Measurements from ENCODE around the gene LTBP4. TPM values are rescaled to one million over a fixed set of nuclear protein-coding genes. Genes with fewer than 3 reads are reported as not detected.
"Not testable (repeated sequence)": the region's sequence is repeated elsewhere in the genome, so short reads cannot be mapped to it uniquely, and the experiment has no call there.

The LTBP4 gene
- total RNA-seq, 2 donors from 2014 or later: 198 to 230 TPM

DNA sequence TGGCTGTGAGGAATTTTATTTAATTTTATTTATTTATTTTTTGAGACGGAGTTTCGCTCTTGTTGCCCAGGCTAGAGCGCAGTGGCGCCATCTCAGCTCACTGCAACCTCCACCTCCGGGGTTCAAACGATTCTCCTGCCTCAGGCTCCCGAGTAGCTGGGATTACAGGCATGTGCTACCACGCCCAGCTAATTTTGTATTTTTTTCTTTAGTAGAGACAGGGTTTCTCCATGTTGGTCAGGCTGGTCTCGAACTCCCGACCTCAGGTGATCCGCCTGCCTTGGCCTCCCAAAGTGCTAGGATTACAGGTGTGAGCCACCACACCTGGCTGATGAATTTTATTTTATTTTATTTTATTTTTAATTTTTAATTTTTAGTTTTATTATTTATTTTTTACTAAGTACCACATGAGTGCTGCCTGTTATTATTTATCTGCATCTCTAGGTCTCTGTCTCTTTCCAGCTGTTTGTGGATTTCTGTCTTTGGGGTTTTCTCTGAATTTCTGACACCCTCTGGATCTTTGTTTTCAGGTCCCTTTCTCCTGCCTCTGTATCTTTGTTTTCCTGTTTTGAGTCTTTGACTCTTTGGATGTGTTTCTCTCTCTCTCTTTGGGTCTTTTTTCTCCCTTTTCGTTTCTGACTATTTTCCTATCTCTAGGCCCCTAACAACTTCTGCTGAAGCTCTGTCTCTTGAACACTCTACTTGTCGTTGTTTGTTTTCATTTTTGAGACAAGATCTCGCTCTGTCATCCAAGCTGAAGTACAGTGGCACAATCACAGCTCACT, 23.4 kb downstream of the LTBP4 start:
- not testable (repeated sequence) for H3K27me3 Mint-ChIP-seq; H3K4me3 Mint-ChIP-seq; ATAC-seq; DNase-seq; H3K9me3 ChIP-seq (ENCODE audit: control insufficient read depth, low read length, poor library complexity, severe bottlenecking)
- H3K27ac Mint-ChIP-seq: peak overlapping the region; percentile 59
- H3K4me1 Mint-ChIP-seq: peaks cover 15% of the 10 kb centered on the region
- peaks cover 15% of the 10 kb centered on the region for H3K36me3 Mint-ChIP-seq (ENCODE audit: low read depth)

DNA sequence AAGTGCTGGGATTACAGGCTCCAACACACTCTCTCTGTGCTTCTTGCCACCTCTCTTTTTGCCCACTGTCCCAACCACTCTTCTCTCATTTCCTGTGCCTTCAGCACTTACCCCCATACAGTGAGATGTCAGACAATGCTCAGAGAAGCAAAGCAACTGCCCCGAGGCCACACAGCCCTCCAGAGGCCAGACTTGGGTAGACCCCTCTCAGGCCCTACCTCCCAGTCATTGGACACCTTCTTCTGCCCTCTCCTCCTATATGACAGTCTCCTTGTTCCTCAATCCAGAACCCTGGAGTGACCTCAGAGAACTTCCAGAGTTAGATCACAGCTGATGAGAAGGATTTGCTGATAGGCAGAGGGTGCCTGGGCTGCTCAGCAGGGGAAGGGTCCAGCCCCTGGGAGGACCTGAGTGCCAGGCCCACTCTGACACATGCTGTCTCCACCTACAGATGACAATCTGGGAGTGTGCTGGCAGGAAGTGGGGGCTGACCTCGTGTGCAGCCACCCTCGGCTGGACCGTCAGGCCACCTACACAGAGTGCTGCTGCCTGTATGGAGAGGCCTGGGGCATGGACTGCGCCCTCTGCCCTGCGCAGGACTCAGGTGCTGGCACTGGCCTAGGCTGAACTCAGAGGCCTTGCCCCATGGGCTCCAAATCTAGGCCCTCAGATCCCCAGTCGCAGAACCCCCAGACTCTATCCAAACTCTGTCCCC, 24.4 kb downstream of the LTBP4 start:
- ATAC-seq (no peak), DNase-seq (no peak)
- H3K9me3 ChIP-seq (ENCODE audit: control insufficient read depth, low read length, poor library complexity, severe bottlenecking): no peaks in the 10 kb centered on the region
- peak overlapping the region; percentile 25 for H3K4me3 Mint-ChIP-seq
- H3K27me3 Mint-ChIP-seq: no peaks in the 10 kb centered on the region
- peaks cover 14% of the 10 kb centered on the region for H3K36me3 Mint-ChIP-seq (ENCODE audit: low read depth)
- H3K4me1 Mint-ChIP-seq: peaks cover 18% of the 10 kb centered on the region
- H3K27ac Mint-ChIP-seq: peak overlapping the region; percentile 59

DNA sequence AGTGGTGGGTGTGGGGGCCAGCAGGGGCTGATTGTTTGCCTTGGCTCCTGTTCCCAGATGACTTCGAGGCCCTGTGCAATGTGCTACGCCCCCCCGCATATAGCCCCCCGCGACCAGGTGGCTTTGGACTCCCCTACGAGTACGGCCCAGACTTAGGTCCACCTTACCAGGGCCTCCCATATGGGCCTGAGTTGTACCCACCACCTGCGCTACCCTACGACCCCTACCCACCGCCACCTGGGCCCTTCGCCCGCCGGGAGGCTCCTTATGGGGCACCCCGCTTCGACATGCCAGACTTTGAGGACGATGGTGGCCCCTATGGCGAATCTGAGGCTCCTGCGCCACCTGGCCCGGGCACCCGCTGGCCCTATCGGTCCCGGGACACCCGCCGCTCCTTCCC, 25.7 kb downstream of the LTBP4 start:
- H3K4me1 Mint-ChIP-seq: peaks cover 17% of the 10 kb centered on the region
- DNase-seq (no peak), ATAC-seq (no peak)
- H3K4me3 Mint-ChIP-seq: no peak overlapping the region
- H3K27me3 Mint-ChIP-seq: no peaks in the 10 kb centered on the region
- H3K36me3 Mint-ChIP-seq (ENCODE audit: low read depth): peaks cover 14% of the 10 kb centered on the region
- no peaks in the 10 kb centered on the region for H3K9me3 ChIP-seq (ENCODE audit: control insufficient read depth, low read length, poor library complexity, severe bottlenecking)
- no peak overlapping the region for H3K27ac Mint-ChIP-seq

DNA sequence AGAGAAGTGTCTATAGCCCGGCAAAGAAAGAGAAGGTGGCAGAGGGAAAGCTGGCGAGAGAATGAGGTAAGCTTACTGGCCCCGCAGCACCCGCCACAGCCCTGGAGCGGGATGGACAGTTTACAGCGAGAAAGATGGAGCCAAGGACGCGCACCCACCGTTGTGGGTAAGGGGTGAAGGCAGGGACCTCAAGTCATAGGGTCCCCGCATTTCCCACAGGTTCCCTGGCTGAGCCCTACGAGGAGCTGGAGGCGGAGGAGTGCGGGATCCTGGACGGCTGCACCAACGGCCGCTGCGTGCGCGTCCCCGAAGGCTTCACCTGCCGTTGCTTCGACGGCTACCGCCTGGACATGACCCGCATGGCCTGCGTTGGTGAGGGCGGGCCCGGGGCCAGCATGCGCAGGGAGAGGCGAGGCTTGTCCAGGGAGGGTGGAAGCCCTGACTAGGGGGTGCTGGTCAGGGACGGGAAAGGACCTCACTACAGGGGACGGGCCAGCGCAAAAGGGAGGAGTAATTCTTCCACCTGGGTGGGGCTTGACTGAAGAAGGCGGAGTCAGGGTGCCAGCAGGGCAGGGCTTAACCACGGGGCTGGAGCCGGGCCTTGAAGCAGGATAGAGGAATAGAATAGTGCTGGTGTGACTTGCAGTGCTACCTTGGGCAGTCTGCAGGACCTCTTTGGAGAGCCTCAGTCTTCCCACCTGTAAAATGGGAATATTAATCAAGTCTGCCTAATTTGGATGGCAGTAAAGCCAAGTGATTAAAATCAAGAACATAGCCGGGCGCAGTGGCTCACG, 26.5 kb downstream of the LTBP4 start:
- Mint-ChIP-seq H3K4me1 (peaks cover 16% of the 10 kb centered on the region), H3K36me3 (ENCODE audit: low read depth) (peaks cover 14% of the 10 kb centered on the region), H3K4me3 (no peak overlapping the region), H3K27me3 (no peaks in the 10 kb centered on the region), H3K27ac (peak overlapping the region; percentile 45)
- DNase-seq (no peak), ATAC-seq (no peak)
- no peaks in the 10 kb centered on the region for H3K9me3 ChIP-seq (ENCODE audit: control insufficient read depth, low read length, poor library complexity, severe bottlenecking)

DNA sequence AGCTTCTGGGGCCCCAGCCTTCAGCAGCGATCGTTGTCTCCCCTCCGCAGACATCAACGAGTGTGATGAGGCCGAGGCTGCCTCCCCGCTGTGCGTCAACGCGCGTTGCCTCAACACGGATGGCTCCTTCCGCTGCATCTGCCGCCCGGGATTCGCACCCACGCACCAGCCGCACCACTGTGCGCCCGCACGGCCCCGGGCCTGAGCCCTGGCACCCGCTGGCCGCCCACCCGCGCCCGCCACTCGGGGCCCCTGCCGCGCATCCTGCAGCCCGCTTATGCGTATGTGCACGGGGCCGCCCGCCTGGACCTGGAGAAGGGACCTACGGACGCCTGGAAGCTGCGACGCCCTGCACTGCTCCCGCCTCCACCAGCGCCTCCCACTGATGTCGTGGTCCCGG, 28.2 kb downstream of the LTBP4 start:
- no peaks in the 10 kb centered on the region for H3K9me3 ChIP-seq (ENCODE audit: control insufficient read depth, low read length, poor library complexity, severe bottlenecking)
- Mint-ChIP-seq H3K4me3 (no peak overlapping the region), H3K27me3 (peaks cover under 1% of the 10 kb centered on the region), H3K4me1 (peaks cover 19% of the 10 kb centered on the region), H3K36me3 (ENCODE audit: low read depth) (peaks cover 12% of the 10 kb centered on the region), H3K27ac (no peak overlapping the region)
- DNase-seq (no peak), ATAC-seq (no peak)

DNA sequence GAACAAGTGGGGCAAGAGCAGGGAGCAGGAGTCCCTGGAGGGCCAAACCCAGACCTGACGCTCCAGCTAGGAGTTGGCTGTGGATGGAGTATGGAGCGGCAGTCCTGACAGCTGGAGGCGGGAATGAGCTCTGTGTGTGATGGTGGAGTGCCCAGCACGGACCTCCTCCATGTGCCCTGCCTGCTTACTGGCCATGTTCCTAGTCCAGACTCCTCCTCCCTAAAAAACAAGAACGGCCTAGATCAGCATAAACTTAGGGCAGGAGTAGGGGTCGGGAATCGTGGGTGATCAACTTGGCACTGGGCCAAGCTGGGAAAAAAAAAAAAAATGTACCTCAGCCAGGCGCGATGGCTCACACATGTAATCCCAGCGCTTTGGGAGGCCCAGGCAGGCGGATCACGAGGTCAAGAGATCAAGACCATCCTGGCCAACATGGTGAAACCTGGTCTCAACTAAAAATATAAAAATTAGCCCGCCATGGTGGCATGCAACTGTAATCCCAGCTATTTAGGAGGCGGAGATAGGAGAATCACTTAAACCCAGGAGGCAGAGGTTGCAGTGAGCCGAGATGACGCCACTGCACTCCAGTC, 29.5 kb downstream of the LTBP4 start:
- Mint-ChIP-seq H3K36me3 (ENCODE audit: low read depth) (peaks cover 6% of the 10 kb centered on the region), H3K4me1 (peaks cover 18% of the 10 kb centered on the region), H3K4me3 (no peak overlapping the region), H3K27me3 (peaks cover 4% of the 10 kb centered on the region), H3K27ac (no peak overlapping the region)
- DNase-seq: no peak
- ATAC-seq: no peak
- H3K9me3 ChIP-seq (ENCODE audit: control insufficient read depth, low read length, poor library complexity, severe bottlenecking): no peaks in the 10 kb centered on the region

DNA sequence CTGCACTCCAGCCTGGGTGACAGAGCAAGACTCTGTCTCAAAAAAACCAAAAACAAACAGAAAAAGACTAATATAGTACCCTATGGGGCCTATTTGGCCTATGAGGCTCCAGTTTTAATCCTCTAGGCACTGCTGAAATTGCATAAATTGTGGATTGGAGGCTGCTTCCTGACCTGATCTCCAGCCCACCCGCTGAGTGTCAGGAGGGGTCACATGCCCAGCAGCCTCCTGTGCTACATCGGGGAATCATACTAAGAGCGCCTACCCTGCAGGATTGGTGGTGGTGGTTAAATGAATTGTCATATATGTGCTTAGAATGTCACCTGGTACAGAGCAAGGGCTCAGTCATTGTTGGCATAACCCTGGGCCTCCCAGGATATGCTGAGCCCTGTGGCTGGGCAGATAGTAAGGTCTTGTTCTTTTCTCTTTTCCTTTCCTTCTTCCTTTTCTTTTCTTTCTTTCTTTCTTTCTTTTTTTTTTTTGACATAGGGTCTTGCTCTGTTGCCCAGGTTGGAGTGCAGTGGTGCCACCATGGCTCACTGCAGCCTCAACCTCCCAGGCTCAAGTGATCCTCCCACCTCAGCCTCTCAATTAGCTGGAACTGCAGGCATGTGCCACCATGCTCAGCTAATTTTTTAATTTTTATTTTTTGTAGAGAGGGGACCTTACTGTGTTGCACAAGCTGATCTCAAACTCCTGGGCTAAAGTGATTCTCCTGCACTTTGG, 31.3 kb downstream of the LTBP4 start:
- DNase-seq (no peak), ATAC-seq (no peak)
- peaks cover 4% of the 10 kb centered on the region for H3K36me3 Mint-ChIP-seq (ENCODE audit: low read depth)
- H3K4me1 Mint-ChIP-seq: peaks cover 14% of the 10 kb centered on the region
- peaks cover 4% of the 10 kb centered on the region for H3K27me3 Mint-ChIP-seq
- H3K9me3 ChIP-seq (ENCODE audit: control insufficient read depth, low read length, poor library complexity, severe bottlenecking): no peaks in the 10 kb centered on the region
- no peak overlapping the region for H3K4me3 Mint-ChIP-seq
- no peak overlapping the region for H3K27ac Mint-ChIP-seq

DNA sequence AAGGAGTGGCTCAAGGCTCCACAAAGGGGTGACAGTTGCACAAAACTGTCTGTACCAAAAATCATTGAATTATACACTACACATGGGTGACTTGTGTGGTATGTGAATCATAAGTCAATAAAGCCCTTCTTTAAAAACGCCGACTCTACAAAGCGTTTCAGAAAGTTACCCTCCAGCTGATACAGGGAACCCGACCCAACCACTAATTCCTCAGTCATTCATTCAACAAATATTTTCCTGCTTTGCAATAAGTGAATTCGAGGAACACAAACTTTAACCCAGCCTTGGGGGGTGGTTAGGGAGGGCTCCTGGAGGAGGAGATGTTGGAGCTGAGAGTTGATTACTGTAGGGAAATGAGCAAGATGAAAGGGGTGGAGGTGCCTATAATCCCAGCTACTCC, 32.0 kb downstream of the LTBP4 start:
- peaks cover 4% of the 10 kb centered on the region for H3K36me3 Mint-ChIP-seq (ENCODE audit: low read depth)
- no peak overlapping the region for H3K4me3 Mint-ChIP-seq
- H3K4me1 Mint-ChIP-seq: peaks cover 14% of the 10 kb centered on the region
- no peaks in the 10 kb centered on the region for H3K9me3 ChIP-seq (ENCODE audit: control insufficient read depth, low read length, poor library complexity, severe bottlenecking)
- no peak overlapping the region for H3K27ac Mint-ChIP-seq
- ATAC-seq (no peak), DNase-seq (no peak)
- peaks cover 4% of the 10 kb centered on the region for H3K27me3 Mint-ChIP-seq

DNA sequence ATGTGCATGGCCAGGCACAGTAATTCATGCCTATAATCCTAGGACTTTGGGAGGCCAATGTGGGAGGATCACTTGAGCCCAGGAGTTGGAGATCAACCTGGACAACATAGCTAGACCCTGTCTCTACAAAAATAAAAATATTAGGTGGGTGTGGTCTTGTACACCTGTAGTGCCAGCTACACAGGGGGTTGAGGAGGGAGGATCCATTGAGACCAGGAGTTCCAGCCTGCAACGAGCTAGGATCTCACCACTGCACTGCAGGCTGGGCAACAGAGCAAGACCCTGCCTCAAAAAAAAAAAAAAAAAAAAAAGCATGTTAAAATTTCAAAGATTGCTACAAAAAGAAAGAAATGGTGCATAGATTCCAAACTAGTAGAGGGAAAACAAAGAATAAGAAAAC, 37.2 kb downstream of the LTBP4 start:
- H3K27ac Mint-ChIP-seq: no peak overlapping the region
- H3K36me3 Mint-ChIP-seq (ENCODE audit: low read depth): no peaks in the 10 kb centered on the region
- no peaks in the 10 kb centered on the region for H3K9me3 ChIP-seq (ENCODE audit: control insufficient read depth, low read length, poor library complexity, severe bottlenecking)
- peaks cover 10% of the 10 kb centered on the region for H3K4me1 Mint-ChIP-seq
- H3K27me3 Mint-ChIP-seq: peaks cover 11% of the 10 kb centered on the region
- H3K4me3 Mint-ChIP-seq: no peak overlapping the region
- DNase-seq (no peak), ATAC-seq (no peak)

DNA sequence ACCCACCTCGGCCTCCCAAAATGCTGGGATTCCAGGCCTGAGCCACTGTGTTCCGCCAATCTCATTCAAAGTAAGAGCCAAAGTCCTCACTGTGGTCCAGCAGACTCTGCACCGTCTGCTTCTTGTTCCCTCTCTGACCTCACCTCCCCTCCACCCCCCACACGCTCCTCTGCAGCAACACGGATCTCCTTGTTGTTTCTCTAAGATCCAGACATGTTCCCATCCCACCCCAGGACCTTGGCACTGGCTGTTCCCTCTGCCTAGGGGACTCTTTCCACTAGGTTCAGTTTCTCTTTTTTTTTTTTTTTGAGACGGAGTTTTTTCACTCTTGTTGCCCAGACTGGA, 38.4 kb downstream of the LTBP4 start:
- ATAC-seq: no peak
- Mint-ChIP-seq H3K4me3 (no peak overlapping the region), H3K36me3 (ENCODE audit: low read depth) (no peaks in the 10 kb centered on the region), H3K27ac (no peak overlapping the region), H3K4me1 (peaks cover under 1% of the 10 kb centered on the region), H3K27me3 (peaks cover 7% of the 10 kb centered on the region)
- H3K9me3 ChIP-seq (ENCODE audit: control insufficient read depth, low read length, poor library complexity, severe bottlenecking): no peaks in the 10 kb centered on the region
- DNase-seq: no peak

DNA sequence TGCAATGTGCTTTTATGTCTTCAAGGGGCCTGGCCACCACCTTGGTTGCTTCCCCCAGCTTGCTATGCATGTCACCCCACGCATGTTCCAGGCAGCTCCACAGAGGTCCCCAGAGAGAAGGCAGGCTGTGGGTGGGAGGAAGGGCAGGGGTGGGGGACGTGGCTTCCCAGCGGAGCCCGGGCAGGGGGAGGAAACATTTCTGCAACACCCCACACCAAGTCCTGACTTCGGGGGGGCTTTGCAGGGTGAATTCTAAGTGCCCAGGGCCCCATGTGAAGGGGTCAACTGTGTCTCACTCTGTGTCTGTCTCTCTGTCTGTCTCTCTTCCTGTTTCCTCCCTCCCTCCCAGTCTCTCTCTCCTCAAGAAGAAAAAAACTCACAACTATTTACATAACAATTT, 39.6 kb downstream of the LTBP4 start:
- no peak for ATAC-seq
- Mint-ChIP-seq H3K27me3 (peaks cover 8% of the 10 kb centered on the region), H3K27ac (no peak overlapping the region), H3K4me1 (no peaks in the 10 kb centered on the region), H3K4me3 (no peak overlapping the region), H3K36me3 (ENCODE audit: low read depth) (no peaks in the 10 kb centered on the region)
- DNase-seq: no peak
- H3K9me3 ChIP-seq (ENCODE audit: control insufficient read depth, low read length, poor library complexity, severe bottlenecking): no peaks in the 10 kb centered on the region

DNA sequence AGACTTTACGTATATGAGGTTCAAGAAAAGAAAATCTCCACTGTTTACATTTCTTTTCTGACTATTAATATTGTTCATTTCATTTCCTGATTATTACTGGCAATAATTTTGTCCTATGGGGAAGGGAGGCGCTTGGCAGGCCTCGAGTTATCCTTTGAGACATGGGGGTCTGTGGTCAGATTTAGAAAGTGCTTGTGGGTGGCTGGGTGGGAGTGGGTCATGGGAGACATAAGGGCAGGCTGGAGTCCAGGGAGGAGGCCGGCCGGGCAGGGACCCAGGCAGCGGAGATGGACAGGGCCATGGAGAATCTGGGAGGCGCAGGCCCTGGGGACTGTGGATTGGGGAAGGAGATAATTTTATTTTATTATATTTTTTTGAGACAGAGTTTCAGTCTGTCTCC, 40.1 kb downstream of the LTBP4 start:
- ATAC-seq: no peak
- no peaks in the 10 kb centered on the region for H3K9me3 ChIP-seq (ENCODE audit: control insufficient read depth, low read length, poor library complexity, severe bottlenecking)
- Mint-ChIP-seq H3K36me3 (ENCODE audit: low read depth) (no peaks in the 10 kb centered on the region), H3K27ac (no peak overlapping the region), H3K4me1 (peaks cover 2% of the 10 kb centered on the region), H3K27me3 (peaks cover 13% of the 10 kb centered on the region), H3K4me3 (no peak overlapping the region)
- DNase-seq: no peak

All from T-helper 17 cell (primary cell).